ENCODE measurements around the gene TNS4.

TNS4 gene

GRCh38 chr17:40536295-40537171 lies 35.1 kb upstream of the TNS4 start:
- in situ Hi-C loops (cut with MboI; ENCODE audit: low sequenced_read_pairs): loop anchor here (10.0 kb wide), 1 partner anchor 172 kb away; the partner anchor contains the start of gene GJD3

- in situ Hi-C loops (cut with MboI; ENCODE audit: low sequenced_read_pairs): loop anchor here (10.0 kb wide), 1 partner anchor 171 kb away; the partner anchor contains the start of gene GJD3
Observed at GRCh38 chr17:40535924-40536294, 34.5 kb upstream of the TNS4 start.

- in situ Hi-C loops (cut with MboI; ENCODE audit: low sequenced_read_pairs): loop anchor here (10.0 kb wide), 1 partner anchor 171 kb away; the partner anchor contains the start of gene GJD3
Observed at GRCh38 chr17:40535438-40535837, 34.0 kb upstream of the TNS4 start.

DNA sequence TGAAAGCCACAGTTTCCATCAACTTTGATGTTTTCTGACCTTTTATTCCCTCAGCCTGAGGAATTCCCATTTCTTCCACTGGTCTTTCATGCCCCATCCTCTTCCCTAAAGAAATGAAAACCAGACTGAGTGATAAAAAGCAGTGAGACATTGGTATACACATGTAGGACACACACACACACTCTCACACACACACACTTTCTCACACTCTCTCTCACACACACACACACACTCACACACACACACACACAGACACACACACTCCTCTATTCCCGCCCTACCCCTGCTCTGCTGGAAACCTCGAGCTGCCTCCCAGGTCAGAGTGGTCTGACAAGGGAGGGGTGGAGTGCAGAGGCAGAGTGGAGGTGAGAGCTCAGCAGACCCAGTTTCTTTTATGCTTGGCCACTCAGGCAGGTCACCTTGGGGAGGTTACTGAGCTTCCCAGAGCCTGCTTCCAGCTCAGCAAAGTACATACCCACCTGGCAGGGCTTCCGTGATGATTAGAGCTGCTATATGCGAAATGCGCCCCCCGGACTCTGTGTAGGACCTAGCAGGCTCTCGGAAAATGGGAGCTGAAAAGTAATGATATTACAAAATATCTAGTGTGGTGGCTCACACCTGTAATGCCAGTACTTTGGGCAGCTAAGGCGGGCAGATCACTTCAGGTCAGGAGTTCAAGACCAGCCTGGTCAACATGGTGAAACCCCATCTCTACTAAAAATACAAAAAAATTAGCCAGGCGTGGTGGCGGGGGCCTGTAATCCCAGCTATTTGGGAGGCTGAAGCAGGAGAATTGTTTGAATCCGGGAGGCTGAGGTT lies 33.2 kb upstream of the TNS4 start:
- in situ Hi-C loops (cut with MboI; ENCODE audit: low sequenced_read_pairs): loop anchor here (5.0 to 10.0 kb wide), 2 partner anchors 97 to 170 kb away; partner anchors contain the start of gene GJD3

DNA sequence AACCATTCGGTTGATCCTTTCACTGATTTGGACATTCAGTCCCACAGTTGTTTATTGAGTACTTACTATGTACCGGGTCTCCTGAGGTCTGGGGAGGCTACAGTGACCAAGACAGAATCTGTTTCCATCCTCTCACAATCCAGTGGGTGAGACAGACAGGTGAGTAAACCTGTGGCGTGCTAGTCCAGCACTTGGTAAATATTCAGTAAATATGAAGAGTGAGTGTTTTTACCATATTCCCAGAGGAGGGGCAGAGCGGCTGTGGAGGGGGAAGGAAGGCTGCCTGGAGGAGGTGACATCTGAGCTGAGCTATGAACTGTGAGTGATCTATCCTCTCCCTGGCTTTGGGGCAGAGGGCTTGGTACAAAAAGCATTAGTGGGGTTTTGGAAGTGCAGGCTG lies 32.5 kb upstream of the TNS4 start:
- in situ Hi-C loops (cut with MboI; ENCODE audit: low sequenced_read_pairs): loop anchor here (5.0 to 10.0 kb wide), 2 partner anchors 97 to 169 kb away; partner anchors contain the start of gene GJD3

DNA sequence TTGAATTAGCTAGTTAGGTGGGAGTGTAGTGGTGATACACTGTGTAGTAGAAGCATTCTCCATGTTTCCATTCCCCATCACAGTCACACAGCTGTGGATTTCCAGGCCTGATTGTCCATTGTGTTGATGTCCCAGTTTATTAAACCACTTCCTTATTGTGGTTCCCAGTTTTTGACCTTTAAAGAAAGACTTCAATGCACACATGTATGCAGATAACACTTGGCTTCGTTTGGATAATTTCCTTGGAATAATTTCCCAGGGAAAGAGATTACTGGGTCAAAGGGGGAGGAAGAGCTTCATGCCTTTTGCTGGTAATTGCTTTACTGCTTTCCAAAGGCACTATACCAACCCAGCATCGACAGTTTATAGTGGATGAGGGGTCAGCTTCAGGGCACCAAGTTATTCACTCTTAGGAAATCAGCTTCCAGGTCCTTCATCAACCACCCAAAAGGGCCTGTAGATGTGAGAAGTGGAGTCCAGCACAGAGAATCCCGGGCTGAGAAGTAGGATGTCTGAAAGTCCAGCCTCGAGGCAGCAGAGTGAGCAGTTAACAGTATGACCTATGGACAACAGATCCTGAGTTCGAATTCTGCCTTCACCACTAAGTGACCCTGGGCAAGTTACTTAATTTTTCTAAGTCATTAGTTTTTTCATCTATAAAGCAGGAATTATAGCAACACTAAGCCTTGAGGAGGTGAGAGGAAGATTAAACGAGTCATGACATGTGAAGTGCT lies 31.3 kb upstream of the TNS4 start:
- in situ Hi-C loops (cut with MboI; ENCODE audit: low sequenced_read_pairs): loop anchor here (5.0 to 10.0 kb wide), 2 partner anchors 95 to 168 kb away; partner anchors contain the start of gene GJD3

DNA sequence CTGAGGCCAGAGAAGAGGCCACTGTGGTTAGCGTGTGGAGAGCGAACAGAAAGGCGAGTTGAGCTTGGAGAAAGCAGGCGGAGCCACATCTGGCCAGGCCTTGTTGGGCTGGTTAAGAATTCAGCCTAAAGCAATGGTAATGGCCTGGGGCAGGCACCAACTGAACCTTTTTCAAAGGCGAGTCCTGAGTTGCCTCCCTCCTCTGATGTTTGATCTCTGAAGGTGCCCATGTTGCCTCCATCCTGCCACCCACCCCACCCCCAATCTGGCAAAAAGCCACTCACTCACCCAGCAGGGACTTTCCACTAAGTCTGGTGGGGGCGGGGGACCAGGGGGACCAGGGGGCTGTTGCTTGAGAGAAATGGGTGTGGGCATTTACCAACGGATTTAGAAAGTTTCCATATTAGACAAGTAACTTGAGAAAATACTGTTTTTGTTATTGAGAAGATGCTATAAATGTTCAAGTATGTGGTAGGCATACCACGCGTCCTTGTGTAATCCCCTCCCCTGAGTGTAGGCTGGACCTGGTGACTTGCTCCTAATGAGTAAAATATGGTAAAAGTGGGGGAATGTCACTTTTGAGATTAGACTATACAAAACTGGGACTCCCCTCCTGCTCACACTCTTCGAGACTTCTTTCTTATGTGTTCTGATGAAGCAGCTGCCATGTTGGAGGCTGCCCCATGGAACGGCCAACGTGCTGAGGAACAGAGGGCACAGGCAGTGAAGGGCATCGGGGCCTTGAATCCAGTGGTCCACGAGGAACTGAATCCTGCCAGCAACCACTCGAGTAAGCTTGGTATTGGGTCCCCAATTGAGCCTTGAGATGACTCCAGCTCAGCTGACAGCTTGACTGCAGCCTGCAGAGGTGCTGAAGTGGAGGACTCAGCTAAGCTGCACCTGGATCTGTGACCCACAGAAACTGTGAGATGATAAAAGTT lies 29.9 kb upstream of the TNS4 start:
- in situ Hi-C loops (cut with MboI; ENCODE audit: low sequenced_read_pairs): loop anchor here (5.0 to 10.0 kb wide), 2 partner anchors 94 to 167 kb away; partner anchors contain the start of gene GJD3

- in situ Hi-C loops (cut with MboI; ENCODE audit: low sequenced_read_pairs): loop anchor here (5.0 to 10.0 kb wide), 2 partner anchors 93 to 166 kb away; partner anchors contain the start of gene GJD3
Observed at GRCh38 chr17:40530531-40530994, 29.1 kb upstream of the TNS4 start.

DNA sequence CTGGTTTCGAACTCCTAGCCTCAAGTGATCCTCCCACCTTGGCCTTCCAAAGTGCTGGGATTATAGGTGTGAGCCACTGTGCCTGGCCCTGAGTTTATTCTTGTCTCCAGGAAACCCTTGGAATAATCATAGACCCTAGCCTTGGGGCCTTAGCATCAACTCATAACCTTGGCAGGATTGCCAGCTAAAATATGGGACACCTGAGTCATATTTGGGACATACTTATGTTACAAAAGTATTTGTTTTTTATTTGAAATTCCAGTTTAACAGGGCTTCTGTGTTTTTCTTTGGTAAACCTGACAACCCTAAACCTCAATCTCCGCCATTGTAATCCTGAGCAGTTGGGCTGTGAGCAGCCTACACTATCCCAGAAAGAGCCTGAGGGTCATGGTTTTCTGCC lies 28.6 kb upstream of the TNS4 start:
- in situ Hi-C loops (cut with MboI; ENCODE audit: low sequenced_read_pairs): loop anchor here (5.0 to 10.0 kb wide), 2 partner anchors 93 to 165 kb away; partner anchors contain the start of gene GJD3

GRCh38 chr17:40528692-40529417 lies 27.4 kb upstream of the TNS4 start:
- in situ Hi-C loops (cut with MboI; ENCODE audit: low sequenced_read_pairs): no loop called here

- in situ Hi-C loops (cut with MboI; ENCODE audit: low sequenced_read_pairs): no loop called here
Observed at GRCh38 chr17:40526668-40527067, 25.2 kb upstream of the TNS4 start.

GRCh38 chr17:40525294-40525693 lies 23.9 kb upstream of the TNS4 start:
- in situ Hi-C loops (cut with MboI; ENCODE audit: low sequenced_read_pairs): no loop called here

DNA sequence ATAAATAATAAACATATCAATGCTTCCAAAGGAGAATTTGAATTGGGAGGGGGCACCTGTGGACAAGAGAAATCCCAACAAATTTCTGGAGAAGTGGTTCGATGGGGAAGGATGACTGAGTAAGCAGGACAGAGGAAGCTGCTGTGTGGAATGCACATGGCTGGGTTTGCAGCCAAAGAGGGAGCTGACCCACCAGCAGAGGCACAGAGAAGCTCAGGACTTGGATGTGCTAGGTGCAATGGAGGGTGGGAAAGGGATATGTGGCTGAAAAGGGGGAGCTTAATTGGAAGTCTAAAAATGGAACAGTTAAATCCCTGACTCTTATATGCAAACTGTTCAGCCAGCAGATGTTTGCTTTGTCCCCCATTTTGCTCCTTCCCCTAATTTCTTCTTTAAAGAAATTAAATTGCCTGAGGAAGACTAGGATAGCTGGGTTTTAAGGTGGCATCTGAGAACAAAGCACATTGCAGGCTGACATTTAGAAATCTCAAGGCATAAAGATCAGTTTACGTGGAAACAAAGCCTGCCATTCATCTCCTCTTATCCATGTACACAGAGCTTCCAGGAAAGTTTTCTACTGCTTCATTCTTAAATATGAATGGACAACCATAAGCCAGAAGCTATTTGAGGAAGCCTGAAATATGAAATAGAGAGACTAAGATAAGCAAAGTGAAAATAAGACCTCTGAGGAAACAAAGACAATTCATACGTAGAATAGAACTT lies 23.0 kb upstream of the TNS4 start:
- in situ Hi-C loops (cut with MboI; ENCODE audit: low sequenced_read_pairs): no loop called here

DNA sequence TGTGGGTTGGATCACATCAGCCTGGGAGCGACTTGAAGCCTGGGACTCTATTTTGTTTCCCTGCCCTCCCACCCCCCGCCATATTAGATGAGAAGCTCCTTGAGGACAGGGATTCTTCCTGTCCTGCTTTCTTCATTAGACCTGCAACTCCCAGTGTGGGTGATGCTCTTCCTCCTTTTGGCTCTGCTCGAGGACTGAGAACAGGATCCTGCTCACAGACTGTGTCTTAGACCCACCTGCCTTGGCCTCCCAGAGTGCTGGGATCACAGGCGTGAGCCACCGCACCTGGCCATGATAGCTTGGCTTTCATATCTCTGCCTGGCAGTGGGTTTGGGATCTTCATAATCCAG lies 21.5 kb upstream of the TNS4 start:
- in situ Hi-C loops (cut with MboI; ENCODE audit: low sequenced_read_pairs): no loop called here

GRCh38 chr17:40522250-40522960 lies 21.0 kb upstream of the TNS4 start:
- in situ Hi-C loops (cut with MboI; ENCODE audit: low sequenced_read_pairs): no loop called here

DNA sequence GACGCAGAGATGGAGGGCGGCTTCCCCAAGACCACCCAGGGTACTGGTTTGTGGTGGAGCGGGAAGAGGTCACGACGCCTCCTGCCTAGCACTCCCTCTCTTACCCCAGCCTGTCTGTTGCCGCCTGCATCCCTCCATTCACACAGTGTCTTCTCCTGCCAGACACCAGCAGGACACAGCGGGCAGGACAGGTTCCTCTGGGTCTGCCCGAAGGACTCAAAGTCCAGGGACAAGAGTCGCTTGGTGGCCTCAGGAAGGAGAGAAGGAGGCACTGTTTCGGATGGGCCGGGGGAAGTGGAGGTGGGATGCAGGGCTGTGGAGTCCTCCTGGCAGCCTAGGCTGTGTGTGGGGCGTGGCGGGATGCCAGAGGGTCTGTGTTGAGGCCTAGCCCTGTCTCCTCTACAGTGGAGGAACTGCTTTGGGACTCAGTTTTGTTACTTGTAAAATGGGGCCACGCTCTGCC lies 19.6 kb upstream of the TNS4 start:
- in situ Hi-C loops (cut with MboI; ENCODE audit: low sequenced_read_pairs): no loop called here

DNA sequence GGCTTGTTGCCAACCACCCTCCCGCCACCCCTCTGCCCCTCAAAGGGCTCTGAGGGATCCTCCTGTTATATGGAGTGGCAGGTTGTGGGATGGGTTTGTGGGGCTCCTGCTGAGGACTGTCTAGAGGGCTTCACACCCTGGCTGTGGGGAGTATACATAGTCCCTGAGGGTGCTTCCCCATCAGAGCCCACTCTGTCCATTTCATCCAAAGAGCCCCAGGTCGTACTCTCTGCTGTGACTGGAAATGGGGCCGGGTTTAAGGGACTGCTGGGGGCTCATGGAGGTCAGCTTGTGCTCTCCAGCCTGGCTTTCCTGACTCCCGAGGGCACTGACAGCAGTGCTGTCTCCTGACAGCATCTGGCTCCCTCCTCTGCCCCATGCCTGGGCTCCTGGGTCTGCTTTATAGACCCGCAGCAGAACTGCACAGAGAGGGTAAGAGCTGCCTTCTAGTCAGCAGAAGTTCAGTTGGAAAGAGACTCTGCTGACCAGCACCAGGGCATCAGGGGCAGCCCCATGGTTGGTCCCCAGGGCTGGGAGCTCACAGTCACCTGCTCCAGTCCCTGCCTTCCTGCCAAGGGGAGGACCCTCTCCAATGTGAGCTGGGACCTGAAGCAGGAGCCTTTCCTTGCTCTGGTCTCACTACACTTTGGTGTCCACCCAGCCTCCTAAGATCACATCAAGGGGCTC lies 17.8 kb upstream of the TNS4 start:
- in situ Hi-C loops (cut with MboI; ENCODE audit: low sequenced_read_pairs): no loop called here

Data from HL-60/S4 (cell line).